GM15510 (cell line): Measurements from ENCODE around the gene INTS14.

ENCODE experiments used
- POLR2A ChIP-seq: IDR thresholded peaks from 3 replicates; pipeline ENCODE4 v1.6.1; 2011; ENCODE audit warnings: borderline replicate concordance; ENCODE audit not compliant: insufficient read length; ENCODE audit errors: extremely low read depth

Gene INTS14

DNA sequence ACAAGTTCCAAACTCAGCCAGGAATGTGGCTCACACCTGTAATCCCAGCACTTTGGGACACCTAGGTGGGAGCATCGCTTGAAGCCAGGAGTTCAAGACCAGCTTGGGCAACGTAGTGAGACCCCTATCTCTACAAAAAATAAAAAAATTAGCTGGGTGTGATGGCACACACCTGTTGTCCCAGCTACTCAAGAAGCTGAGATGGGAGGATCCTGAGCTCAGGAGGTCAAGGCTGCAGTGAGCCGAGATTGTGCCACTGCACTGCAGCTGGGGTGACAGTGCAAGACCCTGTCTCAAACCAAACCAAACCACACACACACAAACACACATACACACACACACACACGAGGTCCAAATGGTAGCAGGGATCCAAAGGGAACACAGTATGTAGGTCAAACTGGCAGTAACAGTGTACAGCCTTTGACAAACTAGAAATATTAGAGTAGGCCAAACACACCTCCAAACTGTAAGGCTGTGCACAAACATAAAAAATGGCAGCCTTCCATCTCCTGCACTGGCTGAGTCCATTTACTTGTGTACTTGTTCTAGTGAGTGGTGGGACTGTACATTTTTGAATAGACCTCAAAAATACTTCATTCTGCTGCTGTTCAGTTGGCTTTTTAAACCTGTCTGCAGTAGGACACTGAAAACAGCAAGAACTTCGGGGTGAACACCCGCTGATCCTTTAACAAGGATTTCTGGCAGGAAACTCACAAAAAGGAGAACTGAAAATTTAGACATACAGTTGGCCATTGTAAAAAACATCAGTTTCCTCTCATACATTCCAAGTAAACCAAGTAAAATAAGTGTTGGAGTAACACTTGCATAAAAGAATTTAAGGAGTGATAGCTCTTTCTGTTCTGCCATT is 33.6 kb downstream of the INTS14 start:
- no peak for TF ChIP-seq POLR2A

DNA sequence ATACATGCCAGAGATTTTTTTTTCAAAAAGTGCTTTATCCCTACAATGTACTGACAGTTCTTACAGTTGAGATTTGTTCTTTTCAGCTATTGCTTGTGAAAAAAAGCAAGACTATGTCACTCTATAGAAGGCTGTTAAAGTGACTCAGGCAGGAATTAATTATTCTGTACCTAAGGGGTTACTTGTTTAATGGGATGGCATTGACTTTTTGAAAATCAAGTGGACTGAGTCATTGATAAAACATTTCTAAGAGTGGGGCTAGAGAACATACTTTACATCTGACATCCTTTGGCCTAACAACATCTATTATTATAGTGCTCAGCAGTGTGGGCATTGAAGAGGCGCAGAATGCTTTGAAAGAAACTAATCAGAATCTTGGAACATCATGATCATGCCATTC is 34.3 kb downstream of the INTS14 start:
- TF ChIP-seq POLR2A, result no peak

GRCh38 chr15:65571971-65572370 is 39.0 kb downstream of the INTS14 start:
- no peak for TF ChIP-seq POLR2A

GRCh38 chr15:65569728-65570127 is 41.2 kb downstream of the INTS14 start:
- no peak for TF ChIP-seq POLR2A

GRCh38 chr15:65561934-65562333 is 49.0 kb downstream of the INTS14 start:
- TF ChIP-seq POLR2A, result no peak

GRCh38 chr15:65559941-65560340 is 51.0 kb downstream of the INTS14 start:
- no peak for TF ChIP-seq POLR2A

DNA sequence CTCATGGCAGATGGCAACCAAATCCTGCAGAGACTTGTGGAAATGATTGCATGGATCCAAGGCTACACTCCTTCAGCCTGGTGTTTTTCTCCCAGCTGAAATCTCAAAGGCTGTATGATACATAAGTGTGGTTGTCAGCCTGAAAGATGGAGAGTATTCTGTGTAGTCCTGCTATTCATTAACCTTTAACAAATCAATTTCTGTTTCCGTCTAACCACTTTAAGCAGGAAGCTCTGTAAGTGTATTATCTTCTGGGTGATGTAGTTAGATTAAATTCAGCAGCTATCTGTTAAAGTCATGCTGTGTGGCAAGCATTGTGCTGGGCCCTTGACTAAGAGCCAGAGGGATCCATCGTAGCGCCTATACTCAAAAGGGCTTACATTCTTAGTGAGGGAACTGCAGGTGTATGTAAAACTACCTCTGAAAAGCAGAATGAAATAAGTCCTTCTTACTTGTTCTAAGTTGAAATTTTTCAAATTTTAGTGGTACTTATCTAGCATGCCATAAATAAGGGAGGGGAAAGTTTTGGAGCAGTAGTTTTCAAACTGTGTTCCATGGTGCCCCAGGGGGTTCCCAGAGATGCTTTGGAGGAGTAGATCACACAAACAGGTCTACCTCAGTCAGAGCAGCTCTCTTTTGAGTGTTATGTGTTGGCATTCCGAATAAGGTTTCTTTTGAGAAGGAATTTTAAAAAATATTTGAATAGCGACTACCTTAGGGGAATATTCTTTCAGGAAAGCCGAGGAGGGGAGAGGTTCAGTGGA is 51.8 kb downstream of the INTS14 start:
- no peak for TF ChIP-seq POLR2A

- TF ChIP-seq POLR2A, result no peak
Observed at GRCh38 chr15:65558336-65558735, 52.6 kb downstream of the INTS14 start.

GRCh38 chr15:65556622-65557021 is 54.3 kb downstream of the INTS14 start:
- no peak for TF ChIP-seq POLR2A

DNA sequence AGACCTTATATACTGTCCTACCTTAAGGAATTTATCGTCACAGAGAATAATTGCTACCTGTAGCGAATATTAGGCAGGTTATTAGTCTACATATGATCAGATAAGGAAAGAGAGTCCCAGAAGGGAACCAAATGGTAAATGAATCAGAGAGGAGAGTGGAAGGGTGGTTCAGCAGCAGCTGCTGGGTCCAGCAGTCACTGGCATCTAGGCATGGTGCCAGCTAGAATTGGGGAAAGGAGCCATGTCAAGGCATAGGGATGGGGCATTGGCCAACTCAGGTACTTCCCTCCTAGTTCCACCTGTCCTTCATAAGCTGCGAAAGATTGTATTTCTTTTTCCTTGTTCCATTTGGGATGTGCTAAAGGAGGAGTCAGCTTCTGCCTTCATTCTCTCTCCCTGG is 57.2 kb downstream of the INTS14 start:
- TF ChIP-seq POLR2A, result no peak

DNA sequence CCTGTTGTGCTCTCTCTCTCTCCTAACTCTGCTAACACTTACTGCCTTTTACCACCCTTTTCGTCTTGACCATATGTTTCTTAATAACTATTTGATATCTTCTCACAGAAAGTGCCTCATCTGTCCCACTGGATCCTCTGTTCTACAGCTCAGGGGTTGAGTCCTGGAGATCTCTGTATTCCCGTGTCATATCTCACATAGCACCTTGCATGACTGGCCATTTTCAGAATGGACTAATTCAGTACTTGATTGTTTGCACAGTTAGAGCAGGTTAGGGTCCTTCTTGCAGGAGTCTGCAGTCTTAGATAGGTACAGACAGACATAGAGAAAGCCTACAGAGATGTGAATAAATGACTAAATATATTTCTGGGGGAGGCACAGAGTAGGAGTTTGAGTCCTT is 59.7 kb downstream of the INTS14 start:
- no peak for TF ChIP-seq POLR2A

- no peak for TF ChIP-seq POLR2A
Observed at GRCh38 chr15:65550681-65551098, 60.2 kb downstream of the INTS14 start.

DNA sequence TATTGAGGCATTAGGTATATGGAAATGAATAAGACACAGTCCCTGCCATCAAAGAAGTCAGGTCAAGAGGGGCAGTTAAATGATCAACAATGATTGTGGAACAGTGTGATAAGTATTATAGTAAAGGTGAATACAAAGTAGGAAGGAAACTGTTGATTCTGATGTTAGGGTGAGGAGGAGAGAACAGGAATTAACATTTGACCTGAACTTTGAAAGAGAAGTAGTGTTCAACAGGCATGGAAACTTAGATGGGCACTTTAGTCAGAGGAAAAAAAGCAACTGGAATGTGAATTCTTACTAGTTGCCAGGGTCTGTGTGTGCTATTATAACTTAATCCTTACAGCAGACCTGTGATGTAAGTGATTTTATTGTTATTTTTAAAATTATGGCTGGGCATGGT is 63.1 kb downstream of the INTS14 start:
- no peak for TF ChIP-seq POLR2A

DNA sequence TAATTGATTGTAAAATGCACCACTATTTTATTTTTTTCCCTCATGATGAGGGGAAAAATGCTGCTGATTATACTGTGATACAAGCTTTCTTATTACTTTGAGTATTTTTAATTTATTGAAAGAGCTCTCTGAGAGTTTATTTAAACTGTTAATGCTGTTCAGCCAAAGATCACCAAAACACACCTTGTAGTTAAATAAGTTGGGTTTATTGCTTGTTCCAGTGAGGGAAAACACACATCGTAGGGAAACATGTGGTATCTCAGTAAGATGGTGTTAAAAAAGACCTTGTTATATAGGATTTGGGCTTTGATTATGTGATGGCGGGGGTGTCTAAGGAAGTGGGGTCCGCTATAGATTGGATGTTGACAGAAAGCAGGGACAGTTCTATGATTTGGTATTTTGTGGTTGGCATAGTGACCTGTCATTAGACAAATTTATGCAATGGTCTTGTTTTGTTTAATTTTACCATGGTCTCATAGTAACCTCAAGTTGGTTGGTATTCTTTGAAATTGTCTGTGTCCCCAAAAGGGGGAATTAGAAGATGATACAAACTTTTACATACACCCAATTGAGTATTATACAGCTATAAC is 69.6 kb downstream of the INTS14 start:
- no peak for TF ChIP-seq POLR2A

GRCh38 chr15:65540314-65540713 is 70.6 kb downstream of the INTS14 start:
- no peak for TF ChIP-seq POLR2A
